Activated naive CD4-positive, alpha-beta T cell treated with anti-CD3 and anti-CD28 coated beads, Interleukin-2, amount 50 U/mL, for 24 hours (primary cell): ENCODE results near the gene AVL9.
"Not testable (repeated sequence)": the region's sequence is repeated elsewhere in the genome, so short reads cannot be mapped to it uniquely, and the experiment has no call there.

Experiments
- H3K27ac Mint-ChIP-seq: one replicate; pipeline ENCODE4 v1.8.0; 2021; ENCODE audit warnings: mild to moderate bottlenecking, mixed read lengths
- H3K27me3 Mint-ChIP-seq: one replicate; pipeline ENCODE4 v1.8.0; 2021; ENCODE audit warnings: mixed read lengths
- H3K36me3 Mint-ChIP-seq: one replicate; pipeline ENCODE4 v1.8.0; 2021; ENCODE audit warnings: mixed read lengths
- H3K4me1 Mint-ChIP-seq: one replicate; pipeline ENCODE4 v1.8.0; 2021; ENCODE audit warnings: mixed read lengths
- H3K4me3 Mint-ChIP-seq: one replicate; pipeline ENCODE4 v1.8.0; 2021; ENCODE audit warnings: mild to moderate bottlenecking, mixed read lengths
- H3K9me3 Mint-ChIP-seq: one replicate; pipeline ENCODE4 v1.8.0; 2021; ENCODE audit warnings: mixed read lengths

The AVL9 gene

GRCh38 chr7:32479574-32480200 is 15.6 kb upstream of the AVL9 start:
- no peaks in the 10 kb centered on the region for H3K27me3 Mint-ChIP-seq
- H3K9me3 Mint-ChIP-seq: no peaks in the 10 kb centered on the region
- no peak overlapping the region for H3K27ac Mint-ChIP-seq
- H3K36me3 Mint-ChIP-seq: no peaks in the 10 kb centered on the region
- H3K4me3 Mint-ChIP-seq: no peak overlapping the region
- H3K4me1 Mint-ChIP-seq: peaks cover 5% of the 10 kb centered on the region

- H3K4me1 Mint-ChIP-seq: peaks cover 5% of the 10 kb centered on the region
- no peaks in the 10 kb centered on the region for H3K27me3 Mint-ChIP-seq
- H3K36me3 Mint-ChIP-seq: peaks cover 6% of the 10 kb centered on the region
- no peaks in the 10 kb centered on the region for H3K9me3 Mint-ChIP-seq
- H3K27ac Mint-ChIP-seq: no peak overlapping the region
- H3K4me3 Mint-ChIP-seq: no peak overlapping the region
These were observed 14.1 kb upstream of the AVL9 start for GRCh38 chr7:32481176-32481575.

- H3K9me3 Mint-ChIP-seq: no peaks in the 10 kb centered on the region
- H3K27ac Mint-ChIP-seq: no peak overlapping the region
- no peak overlapping the region for H3K4me3 Mint-ChIP-seq
- peaks cover 5% of the 10 kb centered on the region for H3K4me1 Mint-ChIP-seq
- H3K36me3 Mint-ChIP-seq: peaks cover 6% of the 10 kb centered on the region
- H3K27me3 Mint-ChIP-seq: no peaks in the 10 kb centered on the region
These were observed 13.4 kb upstream of the AVL9 start for GRCh38 chr7:32481921-32482320.

GRCh38 chr7:32489788-32490126 is 5.5 kb upstream of the AVL9 start:
- H3K27me3 Mint-ChIP-seq: no peaks in the 10 kb centered on the region
- peak overlapping the region; percentile 93 for H3K4me3 Mint-ChIP-seq
- H3K9me3 Mint-ChIP-seq: no peaks in the 10 kb centered on the region
- peaks cover 27% of the 10 kb centered on the region for H3K4me1 Mint-ChIP-seq
- H3K27ac Mint-ChIP-seq: peak overlapping the region; percentile 96
- H3K36me3 Mint-ChIP-seq: peaks cover 12% of the 10 kb centered on the region

- Mint-ChIP-seq H3K4me1 (peaks cover 28% of the 10 kb centered on the region), H3K9me3 (no peaks in the 10 kb centered on the region), H3K4me3 (peak within 1 kb of the TSS; percentile 93), H3K27ac (peak within 1 kb of the TSS; percentile 96), H3K36me3 (peaks cover 11% of the 10 kb centered on the region), H3K27me3 (no peaks in the 10 kb centered on the region)
These were observed 5.0 kb upstream of the AVL9 start, which contains the start of gene LSM5 for GRCh38 chr7:32490127-32490796. Gene LSM5 (minus strand): TSS chr7:32490380. CDS start chr7:32490365, 15 bp downstream.

GRCh38 chr7:32494946-32495297 is 367 bp upstream of the AVL9 start:
- H3K4me1 Mint-ChIP-seq: peaks cover 23% of the 10 kb centered on the region
- H3K4me3 Mint-ChIP-seq: peak overlapping the region; percentile 92
- no peaks in the 10 kb centered on the region for H3K9me3 Mint-ChIP-seq
- no peaks in the 10 kb centered on the region for H3K27me3 Mint-ChIP-seq
- H3K27ac Mint-ChIP-seq: peak overlapping the region; percentile 80
- H3K36me3 Mint-ChIP-seq: peaks cover 5% of the 10 kb centered on the region

- Mint-ChIP-seq H3K27me3 (no peaks in the 10 kb centered on the region), H3K4me3 (peak overlapping the region; percentile 92), H3K36me3 (peaks cover 10% of the 10 kb centered on the region), H3K9me3 (no peaks in the 10 kb centered on the region), H3K27ac (peak overlapping the region; percentile 95), H3K4me1 (peaks cover 32% of the 10 kb centered on the region)
These were observed 944 bp downstream of the AVL9 start for GRCh38 chr7:32496052-32496813.

- Mint-ChIP-seq H3K27ac (peak overlapping the region; percentile 35), H3K36me3 (peaks cover 13% of the 10 kb centered on the region), H3K4me1 (peaks cover 53% of the 10 kb centered on the region), H3K4me3 (peak overlapping the region; percentile 33)
- H3K9me3 Mint-ChIP-seq, H3K27me3 Mint-ChIP-seq: not testable (repeated sequence)
These were observed 4.5 kb downstream of the AVL9 start for GRCh38 chr7:32499755-32500154.

- peaks cover 13% of the 10 kb centered on the region for H3K36me3 Mint-ChIP-seq
- H3K9me3 Mint-ChIP-seq, H3K27me3 Mint-ChIP-seq: not testable (repeated sequence)
- peaks cover 51% of the 10 kb centered on the region for H3K4me1 Mint-ChIP-seq
- H3K4me3 Mint-ChIP-seq: peak overlapping the region; percentile 15
- H3K27ac Mint-ChIP-seq: peak overlapping the region; percentile 48
These were observed 4.9 kb downstream of the AVL9 start for GRCh38 chr7:32500216-32500615.

- peak overlapping the region; percentile 77 for H3K27ac Mint-ChIP-seq
- H3K4me3 Mint-ChIP-seq: peak overlapping the region; percentile 37
- H3K9me3 Mint-ChIP-seq: no peaks in the 10 kb centered on the region
- H3K4me1 Mint-ChIP-seq: peaks cover 51% of the 10 kb centered on the region
- no peaks in the 10 kb centered on the region for H3K27me3 Mint-ChIP-seq
- H3K36me3 Mint-ChIP-seq: peaks cover 13% of the 10 kb centered on the region
These were observed 5.6 kb downstream of the AVL9 start for GRCh38 chr7:32500922-32501341.

- H3K9me3 Mint-ChIP-seq: no peaks in the 10 kb centered on the region
- no peaks in the 10 kb centered on the region for H3K27me3 Mint-ChIP-seq
- H3K36me3 Mint-ChIP-seq: peaks cover 13% of the 10 kb centered on the region
- peaks cover 52% of the 10 kb centered on the region for H3K4me1 Mint-ChIP-seq
- peak overlapping the region; percentile 77 for H3K27ac Mint-ChIP-seq
- peak overlapping the region; percentile 37 for H3K4me3 Mint-ChIP-seq
These were observed 6.2 kb downstream of the AVL9 start for GRCh38 chr7:32501522-32501921.

- peaks cover 60% of the 10 kb centered on the region for H3K4me1 Mint-ChIP-seq
- H3K9me3 Mint-ChIP-seq: no peaks in the 10 kb centered on the region
- peak overlapping the region; percentile 45 for H3K4me3 Mint-ChIP-seq
- H3K36me3 Mint-ChIP-seq: peaks cover 13% of the 10 kb centered on the region
- H3K27ac Mint-ChIP-seq: peak overlapping the region; percentile 96
- no peaks in the 10 kb centered on the region for H3K27me3 Mint-ChIP-seq
These were observed 7.4 kb downstream of the AVL9 start for GRCh38 chr7:32502728-32503127.

- H3K4me3 Mint-ChIP-seq: no peak overlapping the region
- H3K4me1 Mint-ChIP-seq: peaks cover 75% of the 10 kb centered on the region
- no peaks in the 10 kb centered on the region for H3K9me3 Mint-ChIP-seq
- peaks cover 3% of the 10 kb centered on the region for H3K36me3 Mint-ChIP-seq
- no peaks in the 10 kb centered on the region for H3K27me3 Mint-ChIP-seq
- H3K27ac Mint-ChIP-seq: peak overlapping the region; percentile 92
These were observed 11.2 kb downstream of the AVL9 start for GRCh38 chr7:32506266-32507054.

GRCh38 chr7:32507414-32507813 is 12.1 kb downstream of the AVL9 start:
- Mint-ChIP-seq H3K4me1 (peaks cover 78% of the 10 kb centered on the region), H3K27ac (peak overlapping the region; percentile 73), H3K9me3 (no peaks in the 10 kb centered on the region), H3K4me3 (no peak overlapping the region), H3K27me3 (no peaks in the 10 kb centered on the region), H3K36me3 (peaks cover 3% of the 10 kb centered on the region)

- Mint-ChIP-seq H3K27ac (peak overlapping the region; percentile 81), H3K9me3 (no peaks in the 10 kb centered on the region), H3K27me3 (no peaks in the 10 kb centered on the region), H3K4me3 (no peak overlapping the region), H3K4me1 (peaks cover 97% of the 10 kb centered on the region), H3K36me3 (peaks cover 10% of the 10 kb centered on the region)
These were observed 16.5 kb downstream of the AVL9 start for GRCh38 chr7:32511791-32512190.
